ENCODE measurements around the gene ESAM.

The ESAM gene

GRCh38 chr11:124725719-124726105, 36.4 kb downstream of the ESAM start:
- DNase-seq, result no peak

GRCh38 chr11:124724979-124725718, 36.9 kb downstream of the ESAM start:
- DNase-seq, result no peak

- no peak for DNase-seq
Measured at GRCh38 chr11:124722176-124722575, 39.9 kb downstream of the ESAM start.

- no peak for DNase-seq
Measured at GRCh38 chr11:124719534-124719933, 42.6 kb downstream of the ESAM start.

- DNase-seq, result no peak
Measured at GRCh38 chr11:124718801-124719200, 43.3 kb downstream of the ESAM start.

- no peak for DNase-seq
Measured at GRCh38 chr11:124717786-124718651, 44.1 kb downstream of the ESAM start.

- no peak for DNase-seq
Measured at GRCh38 chr11:124717421-124717785, 44.7 kb downstream of the ESAM start.

GRCh38 chr11:124716591-124716990, 45.5 kb downstream of the ESAM start:
- DNase-seq, result no peak

- no peak for DNase-seq
Measured at GRCh38 chr11:124712392-124712791, 49.7 kb downstream of the ESAM start.

- DNase-seq, result no peak
Measured at GRCh38 chr11:124707829-124708228, 54.3 kb downstream of the ESAM start.

Data from NK-92 treated with Interleukin-12 subunit alpha and Interleukin-12 subunit beta, amount 100 ng/mL, for 24 hours (cell line).